HG03469 (cell line): ENCODE measurements around the gene HCN1.
"Not testable (repeated sequence)": the region's sequence is repeated elsewhere in the genome, so short reads cannot be mapped to it uniquely, and the experiment has no call there.

Experiments used
- ATAC-seq: cut with Tn5 transposase; IDR thresholded peaks from one replicate; pipeline ENCODE4 v1.9.1; 2021; ENCODE audit warnings: mild to moderate bottlenecking, moderate library complexity, moderate number of reproducible peaks; ENCODE audit not compliant: unreplicated experiment

Gene HCN1

DNA sequence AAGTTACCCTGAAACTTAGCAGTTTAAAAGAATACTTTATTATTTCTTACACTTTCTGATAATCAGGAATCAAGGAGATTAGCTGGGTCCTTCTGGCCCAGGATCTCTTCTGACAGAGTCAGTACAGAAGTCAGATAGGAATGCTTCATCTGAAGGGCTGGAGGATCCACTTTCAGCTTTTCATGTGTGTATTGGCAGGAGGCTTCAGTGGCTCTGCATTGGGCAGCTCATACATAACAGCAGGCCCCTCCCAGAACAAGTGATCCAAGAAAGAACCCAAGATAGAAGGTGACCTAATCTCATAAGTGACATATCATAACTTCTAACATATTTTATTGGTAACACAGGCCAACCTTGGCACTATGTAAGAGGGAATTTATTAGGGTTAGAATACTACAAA, 258.4 kb downstream of the HCN1 start:
- ATAC-seq: no peak

- no peak for ATAC-seq
Measured at GRCh38 chr5:45417285-45417998, 278.7 kb downstream of the HCN1 start.

- ATAC-seq: no peak
Measured at GRCh38 chr5:45414620-45415573, 281.3 kb downstream of the HCN1 start.

DNA sequence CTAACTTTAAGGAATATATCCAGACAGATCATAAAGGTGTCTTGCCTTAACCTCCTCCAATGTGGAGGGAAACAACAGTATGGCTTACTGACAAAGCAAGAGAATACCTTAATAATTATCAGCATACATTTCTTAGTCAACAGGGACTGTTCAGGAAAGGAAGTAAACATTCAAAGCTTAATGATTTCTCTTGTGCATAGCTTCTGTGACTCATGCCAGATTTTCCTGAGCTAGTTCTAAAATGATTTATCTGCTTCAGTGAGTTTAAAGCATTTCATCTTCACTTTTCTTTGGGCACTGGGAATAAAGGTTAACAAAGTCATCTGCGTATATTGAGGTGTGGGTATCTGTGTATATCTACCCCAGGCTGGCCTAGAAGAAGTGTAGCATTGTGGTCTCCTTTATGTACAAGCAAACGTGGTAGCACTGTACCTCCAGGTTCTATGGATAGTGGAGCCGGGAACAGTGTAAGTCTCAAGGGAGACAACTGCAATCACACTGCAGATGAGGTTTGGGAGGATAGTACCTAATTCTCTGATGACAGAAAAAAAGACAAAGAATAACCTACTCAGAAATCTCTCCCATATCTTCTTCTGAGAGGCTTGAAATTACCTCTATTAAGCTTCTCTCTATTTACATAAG, 284.1 kb downstream of the HCN1 start:
- ATAC-seq: no peak

GRCh38 chr5:45410304-45410995, 285.7 kb downstream of the HCN1 start:
- ATAC-seq: no peak

GRCh38 chr5:45408067-45408466, 288.1 kb downstream of the HCN1 start:
- ATAC-seq: no peak

- ATAC-seq: no peak
Measured at GRCh38 chr5:45402804-45403455, 293.2 kb downstream of the HCN1 start.

DNA sequence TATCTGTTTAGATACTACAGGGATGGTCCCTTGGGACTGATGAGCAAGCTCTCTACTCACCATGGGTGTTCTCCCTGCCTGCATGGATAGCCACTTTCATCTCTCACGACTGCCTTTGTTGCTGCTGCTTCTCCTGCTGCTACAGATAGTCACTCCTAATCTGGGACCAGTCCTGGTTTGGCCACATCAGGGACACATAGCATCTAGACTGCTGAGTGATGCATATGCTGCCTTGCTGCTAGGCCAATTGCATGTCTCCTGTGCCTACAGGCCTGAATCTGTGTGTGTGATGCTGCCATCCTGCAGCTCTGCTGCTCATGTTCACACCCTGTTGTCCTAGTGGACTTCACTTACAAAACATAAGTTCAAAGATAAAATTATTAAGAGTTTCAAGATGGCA, 297.1 kb downstream of the HCN1 start:
- ATAC-seq: no peak

DNA sequence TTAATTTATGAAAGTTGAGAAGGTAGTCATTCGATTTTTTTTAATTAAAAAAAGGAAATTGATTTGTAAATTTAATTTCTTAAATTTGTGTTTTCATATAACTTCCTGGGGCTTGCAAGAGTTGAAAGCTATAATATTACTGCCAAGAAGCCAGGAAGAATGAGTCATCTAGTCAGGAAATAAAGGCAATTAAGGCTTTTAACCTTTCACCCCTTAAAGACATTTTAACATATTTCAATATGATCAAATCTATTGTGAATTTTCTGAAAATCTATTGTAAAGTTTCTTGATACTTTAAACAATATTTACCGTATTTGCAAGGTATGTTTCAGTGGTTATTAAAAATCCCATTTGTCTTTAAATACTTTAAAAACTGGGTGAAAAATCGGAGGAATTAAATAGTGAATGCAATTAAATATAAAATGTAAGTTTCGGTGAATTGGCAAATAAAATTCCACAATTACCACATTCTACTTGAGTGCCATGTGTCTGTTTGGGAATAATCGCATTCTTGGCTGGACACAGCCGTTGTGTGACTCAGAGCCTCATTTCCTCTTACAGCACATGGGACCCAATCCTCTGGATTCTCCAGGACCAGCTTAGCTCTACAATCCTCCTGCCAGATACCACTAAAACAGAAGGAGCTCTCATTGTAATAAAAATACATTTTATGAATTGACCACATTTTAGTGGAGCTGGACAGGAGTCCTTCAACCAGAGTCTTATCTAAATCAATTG, 310.7 kb downstream of the HCN1 start:
- no peak for ATAC-seq

DNA sequence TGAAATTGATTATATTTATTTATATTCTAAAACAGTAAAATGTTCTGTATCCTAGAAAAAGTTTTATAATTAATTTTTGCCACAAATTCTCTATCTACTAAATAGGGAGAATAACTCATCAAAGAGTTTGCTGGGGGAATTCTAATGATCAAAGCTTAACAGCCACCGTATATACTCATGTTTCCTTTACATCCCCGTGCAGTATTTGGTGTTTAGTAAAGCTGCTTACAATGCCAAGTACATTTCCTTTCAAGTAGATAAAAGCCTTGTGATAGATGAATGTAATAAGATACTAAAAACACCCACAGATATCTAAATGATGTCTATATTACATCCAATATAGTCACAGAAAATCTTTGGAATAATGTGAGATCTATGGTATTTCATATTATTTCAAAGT, 312.2 kb downstream of the HCN1 start:
- no peak for ATAC-seq

DNA sequence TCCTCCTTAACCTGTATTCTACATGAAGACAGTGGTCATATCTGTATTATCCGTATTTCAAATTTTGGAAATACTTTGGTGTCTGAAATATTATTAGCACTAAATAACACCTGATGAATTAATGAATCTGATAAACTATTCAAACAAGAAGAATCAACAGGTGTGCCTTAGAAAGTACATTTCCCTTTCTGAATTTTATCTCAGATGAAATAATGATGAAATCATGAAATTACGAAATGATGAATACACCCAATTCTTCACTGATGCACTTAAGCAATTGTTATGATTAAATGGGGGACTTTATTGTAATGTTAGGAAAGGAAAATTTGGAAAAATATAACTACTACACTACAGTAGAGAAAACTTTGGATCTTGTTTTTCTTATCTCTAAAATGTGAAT, 313.6 kb downstream of the HCN1 start:
- no peak for ATAC-seq

- no peak for ATAC-seq
Measured at GRCh38 chr5:45376417-45376816, 319.8 kb downstream of the HCN1 start.

DNA sequence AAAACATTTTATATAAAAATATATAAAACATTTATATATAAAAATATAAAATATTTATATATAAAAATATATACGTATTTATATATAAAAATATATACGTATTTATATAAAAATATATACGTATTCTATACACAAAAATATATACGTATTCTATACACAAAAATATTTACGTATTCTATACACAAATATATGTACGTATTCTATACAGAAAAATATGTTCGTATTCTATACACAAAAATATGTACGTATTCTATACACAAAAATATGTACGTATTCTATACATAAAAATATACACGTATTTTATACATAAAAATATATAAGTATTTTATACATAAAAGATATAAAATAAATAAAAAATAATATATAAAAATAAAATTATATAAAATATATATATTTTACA, 323.6 kb downstream of the HCN1 start:
- ATAC-seq: no peak

GRCh38 chr5:45371423-45371822, 324.8 kb downstream of the HCN1 start:
- ATAC-seq: not testable (repeated sequence)

DNA sequence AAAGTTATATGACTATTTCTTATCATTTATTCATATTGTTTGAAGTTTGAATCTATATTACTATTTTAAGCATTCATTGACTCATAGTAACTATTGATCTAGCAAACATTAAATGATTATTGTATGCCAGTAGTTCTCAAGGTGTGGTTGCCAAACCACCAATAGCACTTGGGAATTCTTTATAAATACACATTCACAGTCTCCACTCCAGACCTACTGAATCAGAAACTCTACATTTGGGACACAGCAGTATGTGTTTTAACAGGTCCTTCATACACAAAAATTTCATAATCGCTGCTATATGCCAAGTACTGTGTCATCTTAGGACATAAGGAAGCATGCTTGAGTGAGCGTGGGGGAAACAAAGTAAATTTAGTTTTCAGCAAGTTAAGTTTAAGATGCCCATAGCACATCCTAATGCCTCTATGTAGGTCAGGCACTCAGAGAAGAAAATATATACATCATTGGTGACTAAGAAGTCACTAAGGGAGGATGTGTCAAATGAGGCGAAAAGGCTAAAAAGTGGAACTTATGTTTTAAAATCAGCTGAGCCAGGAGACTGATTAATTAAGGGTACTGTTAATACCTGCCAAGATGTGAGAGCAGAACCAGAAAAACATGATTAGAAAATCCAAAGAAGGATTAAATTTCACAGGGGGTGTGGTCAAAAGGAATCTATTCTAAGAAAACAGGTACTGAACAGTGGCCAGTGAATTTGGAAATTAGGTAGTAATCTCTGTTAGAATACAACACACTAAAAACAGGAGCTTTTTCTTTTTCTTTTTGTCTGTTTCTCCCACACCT, 340.8 kb downstream of the HCN1 start:
- no peak for ATAC-seq

GRCh38 chr5:45336464-45336863, 359.7 kb downstream of the HCN1 start:
- no peak for ATAC-seq

DNA sequence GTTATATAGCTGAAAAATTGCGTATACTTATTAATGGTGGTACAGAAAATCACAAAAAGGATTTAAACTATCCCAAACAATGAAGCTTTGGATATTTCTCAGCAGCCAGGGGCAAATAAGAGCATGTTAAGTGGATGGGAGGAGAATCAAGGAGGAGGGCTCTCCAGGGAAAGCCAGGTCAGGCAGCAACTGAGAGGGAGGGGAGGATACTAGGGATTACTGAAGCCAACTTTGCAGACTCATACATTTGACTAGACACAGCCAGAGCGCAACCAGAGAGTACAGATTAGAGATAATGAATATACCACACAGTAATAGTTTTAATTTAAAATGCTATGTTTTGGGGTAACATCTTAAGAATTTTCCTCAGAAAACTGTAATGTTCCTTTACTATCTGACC, 360.2 kb downstream of the HCN1 start:
- no peak for ATAC-seq

DNA sequence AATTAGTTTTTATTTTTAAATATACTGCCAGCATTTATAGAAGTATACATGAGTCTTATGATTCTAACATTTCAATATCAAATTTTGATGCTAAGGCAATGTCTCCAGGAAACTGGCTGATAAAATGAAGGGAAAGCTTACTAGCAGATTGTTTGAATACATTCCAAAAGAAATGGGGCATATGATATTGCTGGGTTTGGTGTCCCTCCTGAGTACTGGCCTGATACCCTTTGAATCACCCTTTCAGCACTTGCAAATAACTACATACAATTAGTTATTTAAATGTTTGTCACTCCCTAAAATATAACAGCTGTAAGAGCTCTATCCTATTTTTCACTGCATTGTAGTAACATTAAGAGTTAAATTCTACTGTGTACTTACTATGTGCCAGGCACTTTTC, 360.8 kb downstream of the HCN1 start:
- ATAC-seq: no peak

DNA sequence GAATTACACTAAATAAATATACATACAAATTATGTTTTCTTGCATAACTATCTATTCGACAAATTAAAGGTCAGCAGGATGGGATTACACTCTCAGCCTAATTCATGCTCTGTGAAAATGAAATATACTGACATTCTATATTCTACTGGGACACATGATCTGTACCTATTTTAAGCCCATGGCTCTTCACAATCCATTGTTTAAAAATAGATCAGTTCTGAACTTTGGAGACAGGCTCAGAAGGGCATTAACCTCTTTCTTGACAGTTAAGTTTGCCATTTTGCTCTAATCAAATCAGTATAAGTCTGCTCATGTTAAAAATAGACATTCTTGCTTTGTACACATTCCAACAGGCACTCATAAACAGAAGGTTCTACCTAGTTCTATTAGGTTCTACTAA, 361.2 kb downstream of the HCN1 start:
- ATAC-seq: no peak
